A673 (cell line): ENCODE measurements around the gene IFNA14.
"Not testable (repeated sequence)": the region's sequence is repeated elsewhere in the genome, so short reads cannot be mapped to it uniquely, and the experiment has no call there.

ENCODE experiments used
- CTCF ChIP-seq: fragments of 300-800, 200-600 bp; sonication (generic); conservative IDR thresholded peaks from 2 replicates; pipeline ENCODE4 v1.5.1; 2017; ENCODE audit warnings: low read depth, mild to moderate bottlenecking, antibody characterized with exemption, low read length, moderate library complexity, mixed read lengths
- EZH2 ChIP-seq: fragments of 200-600 bp; sonication (generic); IDR thresholded peaks from 2 replicates; pipeline ENCODE4 v1.6.1; 2017; ENCODE audit warnings: borderline replicate concordance, low read depth, mild to moderate bottlenecking, mixed read lengths, antibody characterized with exemption, low read length; ENCODE audit not compliant: poor library complexity, severe bottlenecking

- not testable (repeated sequence) for TF ChIP-seq CTCF, EZH2
Observed at GRCh38 chr9:21207043-21207442, 32.8 kb downstream of the IFNA14 start, which contains the start of gene IFNA10.
